ENCODE results near the gene ADPRH. TPM values are rescaled to one million over a fixed set of nuclear protein-coding genes. Genes with fewer than 3 reads are reported as not detected.
"Not testable (repeated sequence)": the region's sequence is repeated elsewhere in the genome, so short reads cannot be mapped to it uniquely, and the experiment has no call there.

The ADPRH gene
- total RNA-seq, 1 donor = 4.1 TPM

DNA sequence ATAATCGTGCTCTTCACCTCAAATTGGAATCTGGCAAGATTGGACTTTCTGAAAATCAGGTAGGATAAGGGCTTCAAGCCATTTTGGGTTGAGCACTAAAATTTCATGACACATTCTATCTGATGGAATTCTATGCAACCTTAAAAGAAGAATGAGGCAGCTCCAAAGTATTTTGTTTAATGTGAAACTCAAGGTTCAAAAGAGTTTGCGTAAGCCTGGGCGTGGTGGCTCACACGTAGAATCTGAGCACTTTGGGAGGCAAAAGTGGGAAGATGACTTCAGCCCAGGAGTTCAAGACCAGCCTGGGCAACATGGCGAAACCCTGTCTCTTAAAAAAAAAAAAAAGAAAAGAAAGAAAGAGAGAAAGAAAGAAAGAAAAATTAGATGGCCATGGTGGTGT lies 14.8 kb downstream of the ADPRH start:
- no peak overlapping the region for H3K4me3 ChIP-seq (ENCODE audit: low read depth, low read length)
- TF ChIP-seq, protein P1, sequence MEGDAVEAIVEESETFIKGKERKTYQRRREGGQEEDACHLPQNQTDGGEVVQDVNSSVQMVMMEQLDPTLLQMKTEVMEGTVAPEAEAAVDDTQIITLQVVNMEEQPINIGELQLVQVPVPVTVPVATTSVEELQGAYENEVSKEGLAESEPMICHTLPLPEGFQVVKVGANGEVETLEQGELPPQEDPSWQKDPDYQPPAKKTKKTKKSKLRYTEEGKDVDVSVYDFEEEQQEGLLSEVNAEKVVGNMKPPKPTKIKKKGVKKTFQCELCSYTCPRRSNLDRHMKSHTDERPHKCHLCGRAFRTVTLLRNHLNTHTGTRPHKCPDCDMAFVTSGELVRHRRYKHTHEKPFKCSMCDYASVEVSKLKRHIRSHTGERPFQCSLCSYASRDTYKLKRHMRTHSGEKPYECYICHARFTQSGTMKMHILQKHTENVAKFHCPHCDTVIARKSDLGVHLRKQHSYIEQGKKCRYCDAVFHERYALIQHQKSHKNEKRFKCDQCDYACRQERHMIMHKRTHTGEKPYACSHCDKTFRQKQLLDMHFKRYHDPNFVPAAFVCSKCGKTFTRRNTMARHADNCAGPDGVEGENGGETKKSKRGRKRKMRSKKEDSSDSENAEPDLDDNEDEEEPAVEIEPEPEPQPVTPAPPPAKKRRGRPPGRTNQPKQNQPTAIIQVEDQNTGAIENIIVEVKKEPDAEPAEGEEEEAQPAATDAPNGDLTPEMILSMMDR (IDR thresholded peaks at IDR 0.05; ENCODE audit: insufficient read depth, low read length) = no peak
- DNase-seq (ENCODE audit: low read depth) = peak; percentile 57

DNA sequence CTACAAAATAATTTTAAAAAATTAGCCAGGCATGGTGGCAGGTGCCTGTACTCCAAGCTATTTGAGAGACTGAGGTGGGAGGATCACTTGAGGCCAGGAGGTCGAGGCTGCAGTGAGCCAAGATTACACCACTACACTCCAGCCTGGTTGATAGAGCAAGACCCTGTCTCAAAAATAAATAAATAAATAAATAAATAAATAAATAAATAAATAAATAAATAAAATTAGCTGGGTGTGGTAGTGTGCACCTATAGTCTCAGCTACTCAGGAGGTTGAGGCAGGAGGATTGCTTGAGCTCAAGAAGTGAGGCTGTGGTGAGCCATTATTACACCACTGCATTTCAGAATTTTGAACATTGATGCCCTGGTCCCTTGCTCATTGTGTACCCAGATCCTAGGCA lies 15.6 kb downstream of the ADPRH start:
- DNase-seq (ENCODE audit: low read depth); H3K4me3 ChIP-seq (ENCODE audit: low read depth, low read length): not testable (repeated sequence)

DNA sequence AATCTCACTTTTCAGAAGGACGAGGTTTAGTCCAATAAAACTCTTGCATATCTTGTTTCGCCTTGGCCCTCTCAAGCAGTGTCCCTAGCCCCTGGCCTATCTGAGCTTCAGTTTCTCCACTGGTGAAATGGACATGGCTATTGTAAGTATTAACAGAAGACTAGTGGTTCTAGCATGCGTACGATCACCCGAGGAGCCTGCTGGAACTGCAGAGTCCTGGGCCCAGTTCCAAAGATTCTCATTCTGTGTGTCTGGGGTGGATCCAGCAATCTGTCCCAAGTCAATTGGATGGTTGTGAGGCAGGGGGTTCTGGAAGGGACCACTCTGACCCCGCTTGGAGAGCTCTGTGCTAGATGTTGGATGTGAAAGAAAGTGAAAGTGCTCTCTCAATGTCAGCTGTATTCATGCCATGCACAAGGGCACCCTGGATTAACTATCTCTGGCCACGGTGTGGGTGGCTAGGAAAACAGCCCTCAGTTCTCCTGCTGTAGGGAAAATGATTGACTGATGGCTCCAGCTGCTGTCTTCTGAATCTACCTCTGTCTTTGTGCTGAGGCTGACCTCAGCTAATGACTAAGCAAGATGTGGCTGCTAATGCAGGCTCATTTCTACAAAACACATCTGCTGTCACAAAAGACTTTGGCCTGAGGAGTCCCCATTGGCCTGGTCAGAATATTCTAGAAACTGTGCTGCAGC lies 16.5 kb downstream of the ADPRH start:
- DNase-seq (ENCODE audit: low read depth) = no peak
- H3K4me3 ChIP-seq (ENCODE audit: low read depth, low read length) = peak overlapping the region; percentile 19
- TF ChIP-seq, protein P1 (IDR thresholded peaks at IDR 0.05; ENCODE audit: insufficient read depth, low read length) = no peak

DNA sequence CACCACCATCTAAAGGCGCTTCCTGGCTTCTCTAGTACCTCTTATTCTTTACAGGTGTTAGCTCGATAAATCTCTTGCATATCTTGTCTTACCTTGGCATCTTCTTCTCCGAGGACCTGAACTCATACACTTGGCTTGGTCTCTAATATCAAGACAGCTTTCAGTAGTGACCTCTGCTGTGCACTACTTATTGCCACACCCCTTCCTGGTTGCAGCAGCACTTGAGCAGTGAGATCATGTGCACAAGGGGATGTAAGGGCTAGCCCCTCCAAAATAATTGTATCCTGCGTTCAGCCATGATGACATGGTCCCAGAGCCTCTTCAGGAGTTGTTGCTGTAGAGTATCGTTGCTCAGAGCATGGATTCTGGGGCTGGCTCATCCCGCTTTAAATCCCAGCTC lies 17.1 kb downstream of the ADPRH start:
- TF ChIP-seq, protein P1 (IDR thresholded peaks at IDR 0.05; ENCODE audit: insufficient read depth, low read length) = no peak
- no peak for DNase-seq (ENCODE audit: low read depth)
- H3K4me3 ChIP-seq (ENCODE audit: low read depth, low read length) = no peak overlapping the region

DNA sequence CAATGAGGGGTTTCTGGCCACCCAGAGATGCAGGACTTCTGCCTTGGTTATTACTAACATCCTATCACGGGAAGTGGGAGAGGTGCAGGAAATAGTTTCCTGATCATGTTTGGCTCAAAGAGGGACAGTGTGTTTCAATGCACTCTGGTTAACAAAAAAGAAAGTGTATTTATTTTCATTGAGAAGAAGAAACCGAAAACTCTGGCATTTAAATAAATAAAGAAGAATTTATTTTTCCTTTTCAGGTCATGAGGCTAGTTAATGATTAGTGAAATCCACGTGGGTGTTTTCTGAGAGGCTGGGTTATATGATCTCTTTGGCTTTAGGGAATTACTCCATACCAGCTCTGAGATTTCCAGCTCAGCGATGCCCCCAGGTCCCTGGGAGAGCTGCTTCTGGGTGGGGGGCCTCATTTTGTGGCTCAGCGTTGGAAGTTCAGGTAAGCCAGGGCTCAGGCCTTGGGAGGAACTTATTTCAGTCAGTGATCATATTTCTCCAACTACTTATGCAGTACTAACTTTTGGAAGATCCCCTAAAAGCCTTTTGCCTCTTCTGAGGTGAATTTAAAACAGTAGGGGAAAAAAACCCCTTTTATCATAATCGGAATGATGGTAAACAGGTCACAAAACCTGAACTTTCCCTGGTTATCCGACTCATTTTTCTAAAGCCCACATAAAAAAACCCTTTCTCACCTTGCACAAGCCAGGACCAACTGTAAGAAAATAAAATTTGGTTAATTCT lies 18.4 kb downstream of the ADPRH start, which contains the start of gene PLA1A:
PLA1A (plus strand) TSS at position 338 of the 741 bp plus-strand sequence; CDS start at position 367, 29 bp downstream.
- DNase-seq (ENCODE audit: low read depth) = peak; percentile 27
- H3K4me3 ChIP-seq (ENCODE audit: low read depth, low read length) = no peak within 1 kb of the TSS
- TF ChIP-seq, protein P1 (IDR thresholded peaks at IDR 0.05; ENCODE audit: insufficient read depth, low read length) = no peak

DNA sequence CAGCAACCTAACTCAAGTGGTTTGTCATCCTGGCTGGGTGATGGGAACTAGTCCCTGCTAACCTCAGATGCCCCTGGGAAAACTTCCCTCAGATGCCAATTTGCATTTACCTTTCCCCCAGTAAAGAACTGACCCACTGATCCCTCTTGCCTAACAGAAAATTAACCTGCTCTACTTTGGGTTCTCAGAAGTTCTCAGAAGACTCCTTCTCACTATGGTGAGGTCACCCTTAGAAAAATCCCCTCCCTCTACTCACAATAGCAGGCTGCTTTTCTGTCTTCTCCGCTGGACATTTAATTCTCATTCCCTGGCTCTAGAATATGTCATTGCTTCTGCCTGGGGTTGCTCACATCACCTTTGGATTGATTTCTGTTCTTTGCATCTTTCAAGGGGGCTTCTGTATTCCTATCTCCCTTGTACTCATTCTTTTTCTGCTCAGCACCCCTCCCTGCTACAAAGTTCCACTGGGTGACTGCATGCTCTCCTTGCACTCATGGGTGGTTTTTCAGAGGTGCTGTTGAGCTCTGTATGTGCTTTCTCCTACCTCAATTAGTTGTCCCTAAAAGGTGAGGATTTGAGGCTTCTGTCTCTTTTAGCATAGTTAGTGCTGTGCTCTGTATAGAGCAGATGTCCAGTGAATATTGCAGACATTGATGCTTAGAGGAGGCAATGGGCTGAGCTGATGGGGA lies 19.3 kb downstream of the ADPRH start:
- TF ChIP-seq, protein P1 (IDR thresholded peaks at IDR 0.05; ENCODE audit: insufficient read depth, low read length) = no peak
- no peak for DNase-seq (ENCODE audit: low read depth)
- no peak overlapping the region for H3K4me3 ChIP-seq (ENCODE audit: low read depth, low read length)
